Measurements from ENCODE around the gene FLNA.

Gene FLNA

GRCh38 chrX:154327038-154327820 is 47.2 kb downstream of the FLNA start:
- TF ChIP-seq EP300 (IDR thresholded peaks at IDR 0.05; ENCODE audit: borderline replicate concordance) (no peak), TEAD4 (IDR thresholded peaks at IDR 0.05) (no peak), REST (IDR thresholded peaks at IDR 0.05; ENCODE audit: low read depth) (no peak), ZBTB7A (IDR thresholded peaks at IDR 0.05; ENCODE audit: low read depth) (no peak)

- no peak for TF ChIP-seq USF1 (IDR thresholded peaks at IDR 0.05)
- TF ChIP-seq FOXM1 (IDR thresholded peaks at IDR 0.05; ENCODE audit: borderline replicate concordance, low read depth): no peak
Observed at GRCh38 chrX:154325541-154325940, 48.9 kb downstream of the FLNA start.

GRCh38 chrX:154323537-154323936 is 50.9 kb downstream of the FLNA start:
- no peak for TF ChIP-seq ZBTB7A (IDR thresholded peaks at IDR 0.05; ENCODE audit: low read depth)
- no peak for TF ChIP-seq TCF12 (IDR thresholded peaks at IDR 0.05; ENCODE audit: low read depth)
- TF ChIP-seq YY1 (IDR thresholded peaks at IDR 0.05; ENCODE audit: low read depth): no peak
- no peak for TF ChIP-seq MAX (IDR thresholded peaks at IDR 0.05)

GRCh38 chrX:154322890-154323289 is 51.5 kb downstream of the FLNA start:
- TF ChIP-seq TEAD4 (IDR thresholded peaks at IDR 0.05): no peak
- TF ChIP-seq RAD21 (IDR thresholded peaks at IDR 0.05; ENCODE audit: low read depth): no peak
- no peak for TF ChIP-seq TCF12 (IDR thresholded peaks at IDR 0.05; ENCODE audit: low read depth)
- no peak for TF ChIP-seq CREB1 (IDR thresholded peaks at IDR 0.05; ENCODE audit: low read depth)
- no peak for TF ChIP-seq REST (IDR thresholded peaks at IDR 0.05; ENCODE audit: low read depth)
- TF ChIP-seq MAX (IDR thresholded peaks at IDR 0.05): no peak
- no peak for TF ChIP-seq CEBPB (IDR thresholded peaks at IDR 0.05)
- TF ChIP-seq TAF1 (IDR thresholded peaks at IDR 0.05; ENCODE audit: low read depth): no peak
- no peak for TF ChIP-seq USF1 (IDR thresholded peaks at IDR 0.05)
- no peak for TF ChIP-seq EP300 (IDR thresholded peaks at IDR 0.05; ENCODE audit: borderline replicate concordance)
- no peak for TF ChIP-seq ZBTB7A (IDR thresholded peaks at IDR 0.05; ENCODE audit: low read depth)

GRCh38 chrX:154321594-154321993 is 52.8 kb downstream of the FLNA start:
- TF ChIP-seq NFIC (IDR thresholded peaks at IDR 0.05) (no peak), RAD21 (IDR thresholded peaks at IDR 0.05; ENCODE audit: low read depth) (no peak), USF1 (IDR thresholded peaks at IDR 0.05) (no peak), MAX (IDR thresholded peaks at IDR 0.05) (no peak), ZBTB7A (IDR thresholded peaks at IDR 0.05; ENCODE audit: low read depth) (no peak), TCF12 (IDR thresholded peaks at IDR 0.05; ENCODE audit: low read depth) (no peak), FOXM1 (IDR thresholded peaks at IDR 0.05; ENCODE audit: borderline replicate concordance, low read depth) (no peak), CREB1 (IDR thresholded peaks at IDR 0.05; ENCODE audit: low read depth) (no peak), TEAD4 (IDR thresholded peaks at IDR 0.05) (no peak)

GRCh38 chrX:154321152-154321551 is 53.3 kb downstream of the FLNA start:
- TF ChIP-seq TCF12 (IDR thresholded peaks at IDR 0.05; ENCODE audit: low read depth): no peak
- no peak for TF ChIP-seq EGR1 (IDR thresholded peaks at IDR 0.05)
- no peak for TF ChIP-seq NFIC (IDR thresholded peaks at IDR 0.05)
- TF ChIP-seq EP300 (IDR thresholded peaks at IDR 0.05; ENCODE audit: borderline replicate concordance): no peak
- TF ChIP-seq USF1 (IDR thresholded peaks at IDR 0.05): no peak

Data from Ishikawa (cell line).